ENCODE data around the gene CYP27A1. TPM values are rescaled to one million over a fixed set of nuclear protein-coding genes. Genes with fewer than 3 reads are reported as not detected.

Gene CYP27A1
- total and polyA plus RNA-seq, 7 donors: 9.3 to 48.4 (median 32.0) TPM

- H3K9me3 ChIP-seq: peaks cover 12% of the 10 kb centered on the region
- DNase-seq: no peak
- H3K27ac ChIP-seq: peak overlapping the region; percentile 89
- WGBS, 3 donors: 65 to 83% (median 68%) methylated on average over 4 of the region's 4 CpGs
- peaks cover 45% of the 10 kb centered on the region for H3K4me1 ChIP-seq
- no peak for ATAC-seq
- H3K27me3 ChIP-seq (ENCODE audit: insufficient read depth in 3 of 3, low read length in 2 of 3): no peaks in the 10 kb centered on the region
- no peak for TF ChIP-seq CTCF (IDR thresholded peaks at IDR 0.05)
- no peak overlapping the region for H3K4me3 ChIP-seq
- peaks cover 0 to 9% of the 10 kb centered on the region in 2 donors for H3K36me3 ChIP-seq (ENCODE audit: insufficient read depth in 1 of 2, low read depth in 1 of 2)
- intact Hi-C loops (cut with DNase I): no loop called here
Measured at GRCh38 chr2:218807626-218808025, 25.7 kb downstream of the CYP27A1 start.

GRCh38 chr2:218809515-218809914, 27.6 kb downstream of the CYP27A1 start:
- intact Hi-C loops (cut with DNase I): no loop called here
- no peak for TF ChIP-seq CTCF (IDR thresholded peaks at IDR 0.05)
- H3K27ac ChIP-seq: peak overlapping the region; percentile 89
- H3K9me3 ChIP-seq: peaks cover 6% of the 10 kb centered on the region
- no peaks in the 10 kb centered on the region for H3K27me3 ChIP-seq (ENCODE audit: insufficient read depth in 3 of 3, low read length in 2 of 3)
- DNase-seq (peak in 1 of 2 donors; percentile 77), ATAC-seq (peak; percentile 23 to 56 (median 29))
- no peak overlapping the region for H3K4me3 ChIP-seq
- H3K36me3 ChIP-seq (ENCODE audit: insufficient read depth in 1 of 2, low read depth in 1 of 2): peaks cover 0 to 27% of the 10 kb centered on the region in 2 donors
- peaks cover 42% of the 10 kb centered on the region for H3K4me1 ChIP-seq
- 41 to 63% (median 42%) methylated on average over 12 of the region's 12 CpGs for WGBS, 3 donors

GRCh38 chr2:218810256-218810655, 28.3 kb downstream of the CYP27A1 start:
- Histone ChIP-seq H3K27me3 (ENCODE audit: insufficient read depth in 3 of 3, low read length in 2 of 3) (no peaks in the 10 kb centered on the region), H3K36me3 (ENCODE audit: insufficient read depth in 1 of 2, low read depth in 1 of 2) (peaks cover 0 to 33% of the 10 kb centered on the region in 2 donors), H3K27ac (no peak overlapping the region), H3K4me3 (no peak overlapping the region), H3K4me1 (peaks cover 39% of the 10 kb centered on the region), H3K9me3 (no peaks in the 10 kb centered on the region)
- TF ChIP-seq CTCF (IDR thresholded peaks at IDR 0.05): no peak
- DNase-seq: no peak
- intact Hi-C loops (cut with DNase I): no loop called here
- 70 to 94% (median 72%) methylated on average over 2 of the region's 2 CpGs for WGBS, 3 donors
- no peak for ATAC-seq

- H3K27me3 ChIP-seq (ENCODE audit: insufficient read depth in 3 of 3, low read length in 2 of 3): no peaks in the 10 kb centered on the region
- DNase-seq (no peak), ATAC-seq (no peak)
- H3K27ac ChIP-seq: peak overlapping the region; percentile 16
- no peaks in the 10 kb centered on the region for H3K9me3 ChIP-seq
- TF ChIP-seq CTCF (IDR thresholded peaks at IDR 0.05): no peak
- peaks cover 0 to 40% of the 10 kb centered on the region in 2 donors for H3K36me3 ChIP-seq (ENCODE audit: insufficient read depth in 1 of 2, low read depth in 1 of 2)
- H3K4me3 ChIP-seq: no peak overlapping the region
- 67 to 79% (median 71%) methylated on average over 4 of the region's 4 CpGs for WGBS, 3 donors
- intact Hi-C loops (cut with DNase I): no loop called here
- peaks cover 27% of the 10 kb centered on the region for H3K4me1 ChIP-seq
Measured at GRCh38 chr2:218811382-218811781, 29.4 kb downstream of the CYP27A1 start.

Data from psoas muscle (tissue), 8 donors.